H9 (cell line): Measurements from ENCODE around the gene ACOT7. TPM values are rescaled to one million over a fixed set of nuclear protein-coding genes. Genes with fewer than 3 reads are reported as not detected.

ENCODE experiments used
- DNase-seq: peaks from one replicate; pipeline ENCODE4 v3.0.0-alpha.2; 2017
- H2AFZ ChIP-seq: one replicate; pipeline ENCODE4 v1.6.1; 2013; ENCODE audit warnings: mild to moderate bottlenecking, low read length, control low read depth, moderate library complexity
- H2AK5ac ChIP-seq: 2 replicates; pipeline ENCODE4 v1.6.1; 2013; ENCODE audit warnings: low read length, control low read depth, mixed read lengths; ENCODE audit not compliant: insufficient read length
- H2BK120ac ChIP-seq: one replicate; pipeline ENCODE4 v1.6.1; 2013; ENCODE audit warnings: low read depth, mild to moderate bottlenecking, low read length, control low read depth, inconsistent platforms; ENCODE audit not compliant: poor library complexity, severe bottlenecking
- H2BK12ac ChIP-seq: 2 replicates; pipeline ENCODE4 v1.6.1; 2013; ENCODE audit warnings: low read length, control low read depth, mixed read lengths, low read depth; ENCODE audit not compliant: insufficient read length
- H2BK15ac ChIP-seq: 2 replicates; pipeline ENCODE4 v1.6.1; 2013; ENCODE audit warnings: low read depth, low read length, control low read depth
- H2BK20ac ChIP-seq: one replicate; pipeline ENCODE4 v1.6.1; 2013; ENCODE audit warnings: low read depth, mild to moderate bottlenecking, low read length, control low read depth, inconsistent platforms; ENCODE audit not compliant: poor library complexity, severe bottlenecking
- H2BK5ac ChIP-seq: 2 replicates; pipeline ENCODE4 v1.6.1; 2013; ENCODE audit warnings: low read length, control low read depth, mixed read lengths; ENCODE audit not compliant: insufficient read length
- H3K14ac ChIP-seq: 2 replicates; pipeline ENCODE4 v1.6.1; 2013; ENCODE audit warnings: low read length, control low read depth; ENCODE audit not compliant: insufficient read depth
- H3K18ac ChIP-seq: 2 replicates; pipeline ENCODE4 v1.6.1; 2013; ENCODE audit warnings: low read depth, mild to moderate bottlenecking, mixed read lengths, low read length, control low read depth; ENCODE audit not compliant: insufficient read length
- H3K23ac ChIP-seq: 2 replicates; pipeline ENCODE4 v1.6.1; 2013; ENCODE audit warnings: low read length, control low read depth, mixed read lengths, low read depth; ENCODE audit not compliant: insufficient read length
- H3K23me2 ChIP-seq: 2 replicates; pipeline ENCODE4 v1.6.1; 2013; ENCODE audit warnings: low read depth, mild to moderate bottlenecking, mixed read lengths, low read length, control low read depth; ENCODE audit not compliant: insufficient read length, poor library complexity, severe bottlenecking
- H3K27ac ChIP-seq: 2 replicates; pipeline ENCODE4 v1.5.1; 2013; ENCODE audit warnings: low read length, control low read depth, mixed read lengths, low read depth; ENCODE audit not compliant: insufficient read length
- H3K27me3 ChIP-seq: 2 replicates; pipeline ENCODE4 v1.6.1; 2013; ENCODE audit warnings: low read length, control low read depth, inconsistent platforms; ENCODE audit not compliant: insufficient read depth
- H3K4ac ChIP-seq: 2 replicates; pipeline ENCODE4 v1.6.1; 2013; ENCODE audit warnings: low read depth, mild to moderate bottlenecking, control low read depth, inconsistent platforms, low read length, moderate library complexity
- H3K4me1 ChIP-seq: 2 replicates; pipeline ENCODE4 v1.6.1; 2013; ENCODE audit warnings: low read length, control low read depth, inconsistent platforms; ENCODE audit not compliant: insufficient read depth
- H3K4me2 ChIP-seq: 2 replicates; pipeline ENCODE4 v1.6.1; 2013; ENCODE audit warnings: low read length, control low read depth, mixed read lengths; ENCODE audit not compliant: insufficient read length, insufficient read depth
- H3K56ac ChIP-seq: 2 replicates; pipeline ENCODE4 v1.6.1; 2013; ENCODE audit warnings: low read depth, mild to moderate bottlenecking, mixed read lengths, low read length, control low read depth; ENCODE audit not compliant: insufficient read length
- H3K79me1 ChIP-seq: 2 replicates; pipeline ENCODE4 v1.6.1; 2013; ENCODE audit warnings: low read depth, mild to moderate bottlenecking, moderate library complexity, low read length, control low read depth, inconsistent platforms; ENCODE audit not compliant: insufficient read depth, poor library complexity, severe bottlenecking
- H3K79me2 ChIP-seq: 2 replicates; pipeline ENCODE4 v1.6.1; 2013; ENCODE audit warnings: low read length, control low read depth, inconsistent platforms; ENCODE audit not compliant: insufficient read depth
- H3K9ac ChIP-seq: 2 replicates; pipeline ENCODE4 v1.6.1; 2013; ENCODE audit warnings: low read length, control low read depth, mixed read lengths; ENCODE audit not compliant: insufficient read length; ENCODE audit errors: extremely low read depth
- H3K9me3 ChIP-seq: one replicate; pipeline ENCODE4 v1.6.1; 2013; ENCODE audit warnings: low read depth, low read length, inconsistent platforms; ENCODE audit not compliant: control insufficient read depth
- H3T11ph ChIP-seq: one replicate; pipeline ENCODE4 v1.6.1; 2013; ENCODE audit warnings: mild to moderate bottlenecking, low read length, control low read depth, inconsistent platforms
- H4K20me1 ChIP-seq: one replicate; pipeline ENCODE4 v1.6.1; 2013; ENCODE audit not compliant: control insufficient read depth, insufficient read length, insufficient read depth
- H4K5ac ChIP-seq: 2 replicates; pipeline ENCODE4 v1.6.1; 2013; ENCODE audit warnings: low read depth, mild to moderate bottlenecking, mixed read lengths, low read length, control low read depth; ENCODE audit not compliant: insufficient read length
- H4K8ac ChIP-seq: replicated peaks from 2 replicates; pipeline ENCODE4 v1.6.1; 2013; ENCODE audit warnings: low read length, control low read depth, mixed read lengths, low read depth; ENCODE audit not compliant: insufficient read length
- H4K91ac ChIP-seq: 2 replicates; pipeline ENCODE4 v1.6.1; 2013; ENCODE audit warnings: low read depth, mild to moderate bottlenecking, moderate library complexity, mixed read lengths, low read length, control low read depth; ENCODE audit not compliant: insufficient read length
- H3K27ac Mint-ChIP-seq, 3 experiments: 2 replicates in 2 of 3; 3 replicates in 1 of 3; pipeline ENCODE4 v1.8.0; 2020 to 2021; ENCODE audit warnings: mixed read lengths in 3 of 3, mild to moderate bottlenecking in 1 of 3, moderate library complexity in 1 of 3
- H3K27me3 Mint-ChIP-seq: 2 replicates; pipeline ENCODE4 v1.8.0; 2021; ENCODE audit warnings: low read depth, mild to moderate bottlenecking, moderate library complexity, mixed read lengths
- H3K36me3 Mint-ChIP-seq, 3 experiments: 2 replicates in 2 of 3; 3 replicates in 1 of 3; pipeline ENCODE4 v1.8.0; 2020 to 2021; ENCODE audit warnings: low read depth in 3 of 3, mixed read lengths in 3 of 3; ENCODE audit not compliant: insufficient read depth in 1 of 3
- H3K4me1 Mint-ChIP-seq, 2 experiments: 2 replicates each; pipeline ENCODE4 v1.8.0; 2020; ENCODE audit warnings: mixed read lengths in 2 of 2
- H3K4me3 Mint-ChIP-seq, 2 experiments: 2 replicates in 1 of 2; 3 replicates in 1 of 2; pipeline ENCODE4 v1.8.0; 2020 to 2021; ENCODE audit warnings: mild to moderate bottlenecking in 2 of 2, mixed read lengths in 2 of 2, moderate library complexity in 1 of 2
- H3K9me3 Mint-ChIP-seq, 2 experiments: 2 replicates in 1 of 2; 3 replicates in 1 of 2; pipeline ENCODE4 v1.8.0; 2020; ENCODE audit warnings: mild to moderate bottlenecking in 2 of 2, mixed read lengths in 2 of 2, moderate library complexity in 1 of 2
- WGBS: extraction: QIAGEN DNeasy Blood & Tissue Kit; methylation state at CpG from one replicate; pipeline ENCODE4 v1.1.7; 2013; ENCODE audit warnings: missing lambda C conversion rate, low lambda C conversion rate, mixed read lengths; ENCODE audit not compliant: insufficient read length; ENCODE audit errors: extremely low coverage; 5-methylcytosine and 5-hydroxymethylcytosine counted together
- total RNA-seq: library from RNA; stranded (reverse); gene quantifications from 2 replicates; pipeline ENCODE4 v1.2.1, GENCODE V29; 2021
- TF ChIP-seq, protein P1 (sequence below): fragments of 200-600 bp; sonication (generic); conservative IDR thresholded peaks from 3 replicates; pipeline ENCODE4 v1.8.0; 2021; ENCODE audit warnings: antibody characterized with exemption, mild to moderate bottlenecking

The ACOT7 gene
- total RNA-seq, 1 experiment from 2014 or later, result 87.4 TPM

DNA sequence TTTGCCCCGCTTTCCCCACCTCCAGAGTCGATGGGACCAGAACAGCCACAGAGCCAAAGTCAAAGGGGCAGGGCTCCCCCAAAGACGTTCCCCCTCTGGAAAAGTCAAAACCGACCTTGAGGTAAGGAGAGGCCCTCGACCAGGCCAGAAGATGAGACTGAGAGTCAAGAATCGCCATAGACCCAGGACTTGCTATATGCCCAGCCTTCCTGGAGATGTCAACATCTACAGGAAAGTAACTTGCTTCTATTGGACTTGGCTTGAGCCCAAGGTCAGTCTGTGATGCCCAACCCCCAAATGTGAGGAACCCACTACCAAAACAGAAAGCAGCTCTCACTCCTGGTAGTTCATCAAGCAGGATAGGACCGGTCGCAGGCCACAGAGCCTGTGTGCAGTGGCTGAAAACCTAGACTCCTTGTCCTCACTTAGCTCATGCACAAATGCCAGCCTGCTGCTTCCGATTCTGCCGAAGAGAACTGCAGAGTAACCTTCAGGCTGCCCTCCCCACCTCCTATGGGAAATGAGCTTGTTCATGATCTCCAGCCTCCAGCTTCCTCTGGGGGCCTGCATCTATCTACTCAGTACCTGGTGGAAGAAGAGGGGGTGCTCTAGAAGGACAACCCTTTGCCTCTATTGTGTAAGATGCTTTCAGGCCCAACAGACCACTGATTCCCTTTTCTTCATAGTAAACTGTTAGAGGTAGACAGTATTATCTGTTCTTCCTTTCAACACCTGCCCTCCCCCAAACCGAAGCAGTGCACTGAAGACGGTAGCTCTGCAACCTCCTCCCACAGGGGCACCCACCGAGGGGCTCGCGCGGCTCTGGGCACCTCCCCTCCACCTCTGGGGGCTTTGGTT, 1.4 kb downstream of the ACOT7 start:
- H2BK20ac ChIP-seq, result no peak overlapping the region
- Mint-ChIP-seq H3K4me1 (peaks cover 18 to 19% of the 10 kb centered on the region in 2 experiments), H3K36me3 (peaks cover 5 to 15% (median 15%) of the 10 kb centered on the region in 3 experiments), H3K27me3 (peaks cover 13% of the 10 kb centered on the region), H3K9me3 (no peaks in the 10 kb centered on the region), H3K4me3 (peak overlapping the region; percentile 81 to 91), H3K27ac (0 out of 7 replicates have a peak overlapping the region, but pooled peaks of 1 of the 3 experiments have one; percentile 28)
- H2AK5ac ChIP-seq, result no peak overlapping the region
- no peak overlapping the region for H2BK5ac ChIP-seq
- H3K4ac ChIP-seq, result no peak overlapping the region
- no peaks in the 10 kb centered on the region for H3K9me3 ChIP-seq
- no peak overlapping the region for H3K18ac ChIP-seq
- H2BK120ac ChIP-seq, result no peak overlapping the region
- H3K4me2 ChIP-seq, result peak overlapping the region; percentile 80
- no peaks in the 10 kb centered on the region; the same call in 1 of the 2 replicates for H3K4me1 ChIP-seq
- no peak for DNase-seq
- H3K79me2 ChIP-seq, result peaks cover 20% of the 10 kb centered on the region; the same call in 1 of the 2 replicates
- no peak overlapping the region for H3K23ac ChIP-seq
- no peak overlapping the region for H3K14ac ChIP-seq
- no peak overlapping the region for H4K5ac ChIP-seq
- H2AFZ ChIP-seq, result no peak overlapping the region
- peaks cover 2% of the 10 kb centered on the region for H3K79me1 ChIP-seq
- WGBS, result no CpG with 5 or more reads among the region's 16 CpGs
- H3K23me2 ChIP-seq, result peaks cover 11% of the 10 kb centered on the region
- no peak overlapping the region for H4K91ac ChIP-seq
- H3K27ac ChIP-seq, result no peak overlapping the region
- H2BK12ac ChIP-seq, result no peak overlapping the region
- H3T11ph ChIP-seq, result no peak overlapping the region
- peak overlapping the region; percentile 56 for H3K9ac ChIP-seq
- no peaks in the 10 kb centered on the region for H4K20me1 ChIP-seq
- H4K8ac ChIP-seq, result no peak overlapping the region
- no peak overlapping the region for H2BK15ac ChIP-seq
- no peak overlapping the region for H3K56ac ChIP-seq
- TF ChIP-seq, protein P1, sequence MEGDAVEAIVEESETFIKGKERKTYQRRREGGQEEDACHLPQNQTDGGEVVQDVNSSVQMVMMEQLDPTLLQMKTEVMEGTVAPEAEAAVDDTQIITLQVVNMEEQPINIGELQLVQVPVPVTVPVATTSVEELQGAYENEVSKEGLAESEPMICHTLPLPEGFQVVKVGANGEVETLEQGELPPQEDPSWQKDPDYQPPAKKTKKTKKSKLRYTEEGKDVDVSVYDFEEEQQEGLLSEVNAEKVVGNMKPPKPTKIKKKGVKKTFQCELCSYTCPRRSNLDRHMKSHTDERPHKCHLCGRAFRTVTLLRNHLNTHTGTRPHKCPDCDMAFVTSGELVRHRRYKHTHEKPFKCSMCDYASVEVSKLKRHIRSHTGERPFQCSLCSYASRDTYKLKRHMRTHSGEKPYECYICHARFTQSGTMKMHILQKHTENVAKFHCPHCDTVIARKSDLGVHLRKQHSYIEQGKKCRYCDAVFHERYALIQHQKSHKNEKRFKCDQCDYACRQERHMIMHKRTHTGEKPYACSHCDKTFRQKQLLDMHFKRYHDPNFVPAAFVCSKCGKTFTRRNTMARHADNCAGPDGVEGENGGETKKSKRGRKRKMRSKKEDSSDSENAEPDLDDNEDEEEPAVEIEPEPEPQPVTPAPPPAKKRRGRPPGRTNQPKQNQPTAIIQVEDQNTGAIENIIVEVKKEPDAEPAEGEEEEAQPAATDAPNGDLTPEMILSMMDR, result no peak
- H3K27me3 ChIP-seq, result no peaks in the 10 kb centered on the region
